CD14-positive monocyte (primary cell): Measurements from ENCODE around the gene SNX12. TPM values are rescaled to one million over a fixed set of nuclear protein-coding genes. Genes with fewer than 3 reads are reported as not detected.
A peak's percentile ranks its signal among the peaks of the same experiment; 100 is the strongest.

Source experiments
- DNase-seq, 3 donors: peaks; one replicate each; pipeline ENCODE4 v3.0.0-alpha.2; 2011 to 2022
- H2AFZ ChIP-seq: 2 replicates; pipeline ENCODE4 v1.6.0; 2012; ENCODE audit warnings: mild to moderate bottlenecking, low read depth, low read length, inconsistent platforms; ENCODE audit not compliant: insufficient read depth, poor library complexity, severe bottlenecking
- H3K27ac ChIP-seq, 2 donors: 1 replicate in 1 of 2; 2 replicates in 1 of 2; pipeline ENCODE4 v1.5.1; 2012 to 2013; ENCODE audit warnings: low read length in 2 of 2, control low read depth in 1 of 2, inconsistent platforms in 1 of 2, low read depth in 1 of 2, mild to moderate bottlenecking in 1 of 2
- H3K27me3 ChIP-seq, 2 donors: one replicate each; pipeline versions ENCODE4 v1.6.0 to v1.6.1; 2011 to 2013; ENCODE audit warnings: low read length in 2 of 2; ENCODE audit not compliant: control insufficient read depth in 2 of 2, insufficient read depth in 2 of 2
- H3K36me3 ChIP-seq, 2 donors: replicated peaks in 1 of 2; 1 replicate in 1 of 2; 2 replicates in 1 of 2; pipeline versions ENCODE4 v1.5.1 to v1.6.1; 2012 to 2013; ENCODE audit warnings: low read length in 2 of 2, control low read depth in 1 of 2, inconsistent platforms in 1 of 2, mild to moderate bottlenecking in 1 of 2; ENCODE audit not compliant: insufficient read depth in 2 of 2, control insufficient read depth in 1 of 2
- H3K4me1 ChIP-seq, 2 donors: 1 replicate in 1 of 2; 2 replicates in 1 of 2; pipeline versions ENCODE4 v1.5.1 to v1.6.1; 2012 to 2013; ENCODE audit warnings: low read length in 2 of 2, control low read depth in 1 of 2, inconsistent platforms in 1 of 2, mild to moderate bottlenecking in 1 of 2, moderate library complexity in 1 of 2; ENCODE audit not compliant: insufficient read depth in 2 of 2, control insufficient read depth in 1 of 2
- H3K4me2 ChIP-seq: replicated peaks from 2 replicates; pipeline ENCODE3; 2012; ENCODE audit warnings: low read length, moderate library complexity, mild to moderate bottlenecking; ENCODE audit not compliant: poor library complexity, severe bottlenecking; ENCODE audit errors: extremely low read depth
- H3K4me3 ChIP-seq, 3 experiments: fragments of 200-600 bp in 1 of 3; sonication (generic) in 1 of 3; replicated peaks in 1 of 3; 1 replicate in 2 of 3; 2 replicates in 1 of 3; pipeline ENCODE4 v1.5.1; 2011 to 2013; ENCODE audit warnings: low read length in 3 of 3, mild to moderate bottlenecking in 3 of 3, control low read depth in 2 of 3, low read depth in 2 of 3, inconsistent platforms in 1 of 3, moderate library complexity in 1 of 3
- H3K79me2 ChIP-seq: 2 replicates; pipeline ENCODE4 v1.6.0; 2012; ENCODE audit warnings: mild to moderate bottlenecking, control low read depth, inconsistent platforms, low read length, moderate library complexity; ENCODE audit not compliant: insufficient read depth
- H3K9ac ChIP-seq: 2 replicates; pipeline ENCODE4 v1.6.0; 2017; ENCODE audit warnings: low read length, mild to moderate bottlenecking; ENCODE audit not compliant: insufficient read depth, poor library complexity, severe bottlenecking
- H3K9me3 ChIP-seq, 2 donors: replicated peaks in 1 of 2; 1 replicate in 1 of 2; 2 replicates in 1 of 2; pipeline versions ENCODE4 v1.5.1 to v1.6.1; 2012 to 2013; ENCODE audit warnings: low read length in 2 of 2, control low read depth in 1 of 2; ENCODE audit not compliant: control insufficient read depth in 1 of 2, insufficient read depth in 1 of 2
- H4K20me1 ChIP-seq: 2 replicates; pipeline ENCODE4 v1.6.0; 2012; ENCODE audit warnings: mild to moderate bottlenecking, low read length, control low read depth, moderate library complexity; ENCODE audit not compliant: insufficient read depth
- H3K27ac Mint-ChIP-seq, 7 donors: one replicate each; pipeline ENCODE4 v1.8.0; 2020; ENCODE audit warnings: mild to moderate bottlenecking in 7 of 7, mixed read lengths in 7 of 7, moderate library complexity in 6 of 7, inconsistent platforms in 2 of 7
- H3K27me3 Mint-ChIP-seq, 3 donors: one replicate each; pipeline ENCODE4 v1.8.0; 2021 to 2022; ENCODE audit warnings: low read depth in 3 of 3, mild to moderate bottlenecking in 3 of 3, mixed read lengths in 3 of 3, moderate library complexity in 3 of 3, inconsistent platforms in 1 of 3
- H3K36me3 Mint-ChIP-seq, 2 donors: one replicate each; pipeline ENCODE4 v1.8.0; 2020; ENCODE audit warnings: mixed read lengths in 2 of 2, inconsistent platforms in 1 of 2, mild to moderate bottlenecking in 1 of 2
- H3K4me1 Mint-ChIP-seq: one replicate; pipeline ENCODE4 v1.8.0; 2020; ENCODE audit warnings: mild to moderate bottlenecking, mixed read lengths
- H3K4me3 Mint-ChIP-seq, 2 donors: one replicate each; pipeline ENCODE4 v1.8.0; 2020; ENCODE audit warnings: mild to moderate bottlenecking in 2 of 2, mixed read lengths in 2 of 2, moderate library complexity in 1 of 2
- H3K9me3 Mint-ChIP-seq, 7 donors: one replicate each; pipeline ENCODE4 v1.8.0; 2020 to 2022; ENCODE audit warnings: mixed read lengths in 7 of 7, mild to moderate bottlenecking in 6 of 7, moderate library complexity in 6 of 7, inconsistent platforms in 2 of 7
- CTCF ChIP-seq: fragments of 200-600 bp; IDR thresholded peaks from one replicate; pipeline ENCODE4 v1.8.0; 2022; ENCODE audit warnings: antibody characterized with exemption, mild to moderate bottlenecking
- WGBS: methylation state at CpG from one replicate; pipeline ENCODE4 v1.1.5; 2013; ENCODE audit warnings: missing lambda C conversion rate; ENCODE audit not compliant: insufficient coverage; 5-methylcytosine and 5-hydroxymethylcytosine counted together
- intact Hi-C, 2 donors: fragments of 100-400 bp; cut with micrococcal nuclease; formaldehyde crosslinking; loops; one replicate each; pipeline versions ENCODE4 v1.15.0 to v1.15.1; 2023
- polyA plus RNA-seq, 3 donors: library from polyadenylated mRNA; depleted of rRNA in 1 of 3; unstranded in 2 of 3; stranded (reverse) in 1 of 3; fragments of 300-500 nt in 2 of 3; fragments of >200 nt in 1 of 3; fragmentation: Illumina TruSeq in 2 of 3; gene quantifications; 1 replicate in 2 of 3; 2 replicates in 1 of 3; pipeline ENCODE4 v1.2.3, GENCODE V29; 2012 to 2021

Gene SNX12
- polyA plus RNA-seq, 3 donors, result 4.2 to 12.9 (median 5.0) TPM

GRCh38 chrX:71098302-71098701 is 30.2 kb upstream of the SNX12 start:
- Mint-ChIP-seq H3K9me3 (peaks cover 0 to 6% (median 0%) of the 10 kb centered on the region in 7 donors), H3K27me3 (peaks cover 0 to 22% (median 5%) of the 10 kb centered on the region in 3 donors), H3K36me3 (peaks cover 13 to 18% of the 10 kb centered on the region in 2 donors), H3K27ac (peak overlapping the region in 3 of 7 donors; percentile 2 to 50 (median 22)), H3K4me3 (no peak overlapping the region), H3K4me1 (peaks cover 29% of the 10 kb centered on the region)
- TF ChIP-seq CTCF, result peak; percentile 58
- no peaks in the 10 kb centered on the region for H3K79me2 ChIP-seq
- H3K9ac ChIP-seq, result no peak overlapping the region
- intact Hi-C loops, result loop anchor here (1.0 to 10.0 kb wide), 3 partner anchors 30 to 84 kb away; no protein-coding TSS in a partner anchor
- peaks cover 5 to 7% of the 10 kb centered on the region in 2 donors for H3K36me3 ChIP-seq
- no peak overlapping the region for H3K27ac ChIP-seq
- 71% methylated on average over 1 of the region's 2 CpGs for WGBS
- H3K9me3 ChIP-seq, result no peaks in the 10 kb centered on the region
- no peak overlapping the region for H3K4me2 ChIP-seq
- peaks cover 31 to 37% of the 10 kb centered on the region in 2 donors for H3K4me1 ChIP-seq
- no peak overlapping the region for H2AFZ ChIP-seq
- H3K4me3 ChIP-seq, result no peak overlapping the region
- H3K27me3 ChIP-seq, result no peaks in the 10 kb centered on the region
- H4K20me1 ChIP-seq, result no peaks in the 10 kb centered on the region
- DNase-seq, result peak; percentile 61 to 76 (median 63)

DNA sequence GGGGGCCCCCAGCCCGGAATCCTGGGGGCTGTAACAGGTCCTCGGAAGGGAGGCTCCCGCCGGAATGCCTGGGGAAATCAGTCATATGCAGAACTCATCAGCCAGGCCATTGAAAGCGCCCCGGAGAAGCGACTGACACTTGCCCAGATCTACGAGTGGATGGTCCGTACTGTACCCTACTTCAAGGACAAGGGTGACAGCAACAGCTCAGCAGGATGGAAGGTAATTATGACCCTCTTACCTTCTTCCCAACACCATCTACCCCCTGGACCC is 28.6 kb upstream of the SNX12 start:
- Histone ChIP-seq H3K9me3 (no peaks in the 10 kb centered on the region), H3K4me3 (peak overlapping the region; percentile 83 to 90 (median 85)), H3K27ac (no peak overlapping the region), H3K4me1 (peaks cover 23 to 29% of the 10 kb centered on the region in 2 donors), H3K9ac (peak overlapping the region; percentile 49), H3K27me3 (no peaks in the 10 kb centered on the region), H3K79me2 (no peaks in the 10 kb centered on the region), H3K4me2 (peak overlapping the region; percentile 80), H2AFZ (peak overlapping the region; percentile 81), H3K36me3 (peaks cover 5% of the 10 kb centered on the region in 2 donors), H4K20me1 (no peaks in the 10 kb centered on the region)
- peaks cover 13 to 18% of the 10 kb centered on the region in 2 donors for H3K36me3 Mint-ChIP-seq
- peak overlapping the region; percentile 92 to 98 for H3K4me3 Mint-ChIP-seq
- peaks cover 0 to 21% (median 5%) of the 10 kb centered on the region in 3 donors for H3K27me3 Mint-ChIP-seq
- peaks cover 20% of the 10 kb centered on the region for H3K4me1 Mint-ChIP-seq
- H3K9me3 Mint-ChIP-seq, result peaks cover 0 to 6% (median 0%) of the 10 kb centered on the region in 7 donors
- no peak for TF ChIP-seq CTCF
- DNase-seq, result no peak
- intact Hi-C loops, result loop anchor here (5.0 to 10.0 kb wide), 2 partner anchors 78 to 86 kb away; no protein-coding TSS in a partner anchor
- WGBS, result 0% methylated on average over 3 of the region's 9 CpGs
- peak overlapping the region in 1 of 7 donors; percentile 93 for H3K27ac Mint-ChIP-seq
